ENCODE results near the gene ARHGEF25.

DNA sequence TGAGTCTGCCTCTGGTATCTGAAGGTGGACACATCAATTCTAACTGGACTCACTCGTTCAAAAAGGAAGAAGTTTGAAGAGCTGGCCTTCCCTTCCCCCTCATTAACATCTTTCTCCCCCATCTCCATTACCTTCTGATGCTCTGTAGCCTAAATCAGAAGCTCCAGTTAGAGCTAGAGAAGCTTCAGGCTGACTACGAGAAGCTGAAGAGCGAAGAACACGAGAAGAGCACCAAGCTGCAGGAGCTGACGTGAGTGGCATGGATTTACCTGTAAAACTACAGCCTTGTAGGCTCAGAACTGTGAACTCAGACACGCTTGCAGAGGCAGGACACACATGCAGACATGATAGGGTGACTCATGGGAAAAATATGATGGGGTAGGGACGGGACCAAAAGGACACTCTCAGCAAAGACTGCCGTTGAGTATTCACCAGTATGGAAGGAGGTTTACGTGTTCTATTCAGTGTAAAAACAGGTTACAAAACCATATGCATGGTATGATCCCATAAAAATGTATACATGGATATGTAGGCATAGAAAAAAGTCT lies 34.5 kb upstream of the ARHGEF25 start:
- no peak for TF ChIP-seq CTCF (IDR thresholded peaks at IDR 0.05)
- TF ChIP-seq POLR2A (IDR thresholded peaks at IDR 0.05): no peak

Data from sigmoid colon (tissue), 3 donors.